ENCODE data around the gene PTPN1. TPM values are rescaled to one million over a fixed set of nuclear protein-coding genes. Genes with fewer than 3 reads are reported as not detected.
A peak's percentile ranks its signal among the peaks of the same experiment; 100 is the strongest.

The PTPN1 gene
- total and polyA plus RNA-seq, 12 donors = 15.5 to 45.3 (median 29.4) TPM

DNA sequence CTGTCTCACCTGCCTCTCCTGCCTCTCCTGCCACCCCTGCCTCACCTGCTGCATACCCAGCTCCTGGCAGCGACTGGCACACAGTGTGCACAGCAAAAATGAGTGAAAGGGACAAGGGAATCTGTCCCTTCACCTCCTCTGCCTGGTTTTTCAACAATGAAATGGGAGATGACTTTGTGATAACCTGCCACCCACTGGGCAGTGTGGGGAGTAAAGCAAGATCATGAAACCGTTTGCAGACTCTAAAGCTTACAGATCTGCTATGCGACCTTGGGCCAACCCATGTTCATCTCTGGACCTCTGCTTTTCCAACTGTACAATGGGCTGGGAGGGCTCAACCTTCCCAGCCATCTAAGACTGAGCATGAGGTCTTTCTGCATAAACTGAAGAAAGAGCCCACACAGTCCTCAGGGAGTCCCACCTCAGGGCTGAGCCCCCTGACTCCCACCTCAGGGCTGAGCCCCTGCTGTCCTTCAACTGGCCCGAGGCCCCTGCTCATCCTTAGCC lies 100.1 kb downstream of the PTPN1 start:
- ATAC-seq = no peak
- peaks cover 0 to 9% (median 0%) of the 10 kb centered on the region in 9 donors for H3K4me1 ChIP-seq
- no peaks in the 10 kb centered on the region for H3K27me3 ChIP-seq
- intact Hi-C loops (cut with DNase I) = no loop called here
- H3K36me3 ChIP-seq = peaks cover 0 to 2% (median 0%) of the 10 kb centered on the region in 9 donors
- no peak for DNase-seq
- H3K9me3 ChIP-seq = no peaks in the 10 kb centered on the region
- WGBS, 2 donors = 79 to 88% methylated on average over 4 of the region's 4 CpGs
- no peak overlapping the region for H3K27ac ChIP-seq
- H3K4me3 ChIP-seq = no peak overlapping the region
- TF ChIP-seq, protein P1, sequence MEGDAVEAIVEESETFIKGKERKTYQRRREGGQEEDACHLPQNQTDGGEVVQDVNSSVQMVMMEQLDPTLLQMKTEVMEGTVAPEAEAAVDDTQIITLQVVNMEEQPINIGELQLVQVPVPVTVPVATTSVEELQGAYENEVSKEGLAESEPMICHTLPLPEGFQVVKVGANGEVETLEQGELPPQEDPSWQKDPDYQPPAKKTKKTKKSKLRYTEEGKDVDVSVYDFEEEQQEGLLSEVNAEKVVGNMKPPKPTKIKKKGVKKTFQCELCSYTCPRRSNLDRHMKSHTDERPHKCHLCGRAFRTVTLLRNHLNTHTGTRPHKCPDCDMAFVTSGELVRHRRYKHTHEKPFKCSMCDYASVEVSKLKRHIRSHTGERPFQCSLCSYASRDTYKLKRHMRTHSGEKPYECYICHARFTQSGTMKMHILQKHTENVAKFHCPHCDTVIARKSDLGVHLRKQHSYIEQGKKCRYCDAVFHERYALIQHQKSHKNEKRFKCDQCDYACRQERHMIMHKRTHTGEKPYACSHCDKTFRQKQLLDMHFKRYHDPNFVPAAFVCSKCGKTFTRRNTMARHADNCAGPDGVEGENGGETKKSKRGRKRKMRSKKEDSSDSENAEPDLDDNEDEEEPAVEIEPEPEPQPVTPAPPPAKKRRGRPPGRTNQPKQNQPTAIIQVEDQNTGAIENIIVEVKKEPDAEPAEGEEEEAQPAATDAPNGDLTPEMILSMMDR (IDR thresholded peaks at IDR 0.05) = no peak

DNA sequence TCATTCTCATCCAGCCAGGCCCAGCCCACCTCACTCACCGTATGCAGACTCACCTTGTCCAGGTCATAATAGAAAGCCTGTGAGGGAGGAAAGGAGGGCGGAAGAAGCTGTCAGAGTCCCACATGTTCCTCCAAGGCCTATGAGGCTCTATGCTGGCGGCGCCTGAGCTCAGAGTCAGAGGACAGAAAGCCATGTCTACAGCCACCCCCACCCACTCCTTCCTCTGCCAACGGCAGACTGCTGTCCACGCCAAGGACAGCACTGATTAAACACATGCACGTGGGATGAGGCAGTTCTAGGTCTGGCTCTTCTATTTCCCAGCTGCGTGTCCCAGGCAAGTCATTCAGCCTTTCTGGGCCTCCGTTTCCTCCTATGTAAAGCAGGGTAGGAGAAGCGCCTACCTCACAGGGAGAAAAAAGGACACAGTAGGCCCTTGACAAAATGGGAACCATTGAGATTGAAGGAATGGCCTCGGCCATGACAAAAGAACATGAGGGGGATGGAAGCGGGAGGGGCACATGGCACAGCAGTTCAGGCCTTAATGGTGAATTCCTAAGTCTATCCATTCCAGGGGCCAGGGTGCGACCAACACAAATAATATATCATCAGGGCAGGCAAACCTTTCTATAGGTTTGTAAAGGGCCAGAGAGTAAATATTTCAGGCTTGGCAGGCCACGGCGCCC lies 101.1 kb downstream of the PTPN1 start:
- 72% methylated on average over 15 of the region's 15 CpGs for WGBS, 2 donors
- Histone ChIP-seq H3K9me3 (no peaks in the 10 kb centered on the region), H3K36me3 (peaks cover 0 to 2% (median 0%) of the 10 kb centered on the region in 9 donors), H3K4me3 (no peak overlapping the region), H3K27me3 (no peaks in the 10 kb centered on the region), H3K27ac (no peak overlapping the region), H3K4me1 (peaks cover 0 to 9% (median 0%) of the 10 kb centered on the region in 9 donors)
- ATAC-seq = peak in 4 of 8 donors; percentile 32 to 77 (median 66)
- no peak for DNase-seq
- intact Hi-C loops (cut with DNase I) = no loop called here
- TF ChIP-seq, protein P1 (IDR thresholded peaks at IDR 0.05) = no peak

DNA sequence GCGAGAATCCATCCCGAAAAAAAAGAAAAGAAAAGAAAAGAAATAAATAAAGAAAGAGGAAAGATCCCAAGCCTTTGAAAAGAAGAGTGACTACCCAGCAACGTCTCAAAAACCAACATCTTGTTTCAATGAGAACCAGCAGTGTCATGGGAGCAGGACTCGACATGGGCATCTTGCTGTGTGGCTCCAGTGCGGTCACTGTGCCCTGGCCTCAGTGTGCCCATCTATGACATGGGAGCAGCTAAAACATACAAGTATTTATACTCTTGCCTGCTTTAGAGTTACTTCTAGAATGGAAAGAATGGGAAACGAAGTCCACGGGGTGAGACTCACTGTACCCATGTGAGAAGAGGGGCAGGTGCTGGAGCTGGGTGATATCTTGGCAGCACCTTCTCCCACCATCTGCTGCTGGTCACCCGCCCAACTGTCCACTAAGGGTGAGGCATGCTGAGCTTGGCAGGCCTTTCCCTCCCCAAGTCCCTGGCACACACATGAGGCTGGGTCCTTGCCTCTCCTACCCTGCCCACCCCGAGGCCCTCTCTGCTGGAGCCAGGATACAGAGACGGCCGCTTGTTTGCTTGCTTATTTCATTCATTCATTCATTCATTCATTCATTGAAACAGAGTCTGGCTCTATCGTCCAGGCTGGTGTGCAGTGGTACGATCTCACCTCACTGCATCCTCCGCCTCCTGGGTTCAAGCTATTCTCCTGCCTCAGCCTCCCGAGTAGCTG lies 103.4 kb downstream of the PTPN1 start:
- H3K9me3 ChIP-seq = no peaks in the 10 kb centered on the region
- no peaks in the 10 kb centered on the region for H3K27me3 ChIP-seq
- peaks cover 0 to 9% (median 0%) of the 10 kb centered on the region in 9 donors for H3K4me1 ChIP-seq
- 94% methylated on average over 15 of the region's 15 CpGs for whole genome bisulfite sequencing, 2 donors
- H3K27ac ChIP-seq = no peak overlapping the region
- H3K4me3 ChIP-seq = no peak overlapping the region
- intact Hi-C loops (cut with DNase I) = no loop called here
- ATAC-seq (no peak), DNase-seq (no peak)
- TF ChIP-seq, protein P1 (IDR thresholded peaks at IDR 0.05) = no peak
- H3K36me3 ChIP-seq = peaks cover 0 to 2% (median 0%) of the 10 kb centered on the region in 9 donors

DNA sequence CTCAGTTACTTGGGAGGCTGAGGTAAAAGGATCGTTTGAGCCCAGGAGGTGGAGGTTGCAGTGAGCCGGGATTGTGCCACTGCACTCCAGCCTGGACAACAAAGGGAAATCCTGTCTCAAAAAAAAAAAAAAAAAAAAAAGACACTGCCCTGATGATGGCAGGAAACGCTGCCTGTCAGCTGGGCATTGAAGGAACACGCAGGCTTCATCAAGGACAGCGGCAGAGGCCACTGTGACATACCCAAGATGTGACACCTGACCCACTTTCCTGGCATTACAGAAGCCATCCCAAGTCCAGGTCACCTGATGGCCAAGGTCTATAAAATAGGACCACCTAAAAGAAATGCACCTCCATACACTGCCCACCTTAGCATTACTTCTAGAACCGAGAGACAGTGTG lies 105.2 kb downstream of the PTPN1 start:
- Histone ChIP-seq H3K4me3 (no peak overlapping the region), H3K9me3 (peaks cover 0 to 1% (median 0%) of the 10 kb centered on the region in 11 donors), H3K27ac (no peak overlapping the region), H3K4me1 (peaks cover 0 to 9% (median 0%) of the 10 kb centered on the region in 9 donors), H3K36me3 (peaks cover 0 to 2% (median 0%) of the 10 kb centered on the region in 9 donors), H3K27me3 (no peaks in the 10 kb centered on the region)
- DNase-seq (no peak), ATAC-seq (no peak)
- intact Hi-C loops (cut with DNase I) = no loop called here
- TF ChIP-seq, protein P1 (IDR thresholded peaks at IDR 0.05) = no peak
- WGBS, 2 donors = 75 to 84% methylated on average over 6 of the region's 6 CpGs
